CD14-positive monocyte (primary cell): ENCODE results near the gene KIAA0753. TPM values are rescaled to one million over a fixed set of nuclear protein-coding genes. Genes with fewer than 3 reads are reported as not detected.

Experiments used
- DNase-seq, 3 donors: peaks; one replicate each; pipeline ENCODE4 v3.0.0-alpha.2; 2011 to 2022
- H2AFZ ChIP-seq: 2 replicates; pipeline ENCODE4 v1.6.0; 2012; ENCODE audit warnings: mild to moderate bottlenecking, low read depth, low read length, inconsistent platforms; ENCODE audit not compliant: insufficient read depth, poor library complexity, severe bottlenecking
- H3K27ac ChIP-seq, 2 donors: 1 replicate in 1 of 2; 2 replicates in 1 of 2; pipeline ENCODE4 v1.5.1; 2012 to 2013; ENCODE audit warnings: low read length in 2 of 2, control low read depth in 1 of 2, inconsistent platforms in 1 of 2, low read depth in 1 of 2, mild to moderate bottlenecking in 1 of 2
- H3K27me3 ChIP-seq, 2 donors: one replicate each; pipeline versions ENCODE4 v1.6.0 to v1.6.1; 2011 to 2013; ENCODE audit warnings: low read length in 2 of 2; ENCODE audit not compliant: control insufficient read depth in 2 of 2, insufficient read depth in 2 of 2
- H3K36me3 ChIP-seq, 2 donors: replicated peaks in 1 of 2; 1 replicate in 1 of 2; 2 replicates in 1 of 2; pipeline versions ENCODE4 v1.5.1 to v1.6.1; 2012 to 2013; ENCODE audit warnings: low read length in 2 of 2, control low read depth in 1 of 2, inconsistent platforms in 1 of 2, mild to moderate bottlenecking in 1 of 2; ENCODE audit not compliant: insufficient read depth in 2 of 2, control insufficient read depth in 1 of 2
- H3K4me1 ChIP-seq, 2 donors: 1 replicate in 1 of 2; 2 replicates in 1 of 2; pipeline versions ENCODE4 v1.5.1 to v1.6.1; 2012 to 2013; ENCODE audit warnings: low read length in 2 of 2, control low read depth in 1 of 2, inconsistent platforms in 1 of 2, mild to moderate bottlenecking in 1 of 2, moderate library complexity in 1 of 2; ENCODE audit not compliant: insufficient read depth in 2 of 2, control insufficient read depth in 1 of 2
- H3K4me2 ChIP-seq: replicated peaks from 2 replicates; pipeline ENCODE3; 2012; ENCODE audit warnings: low read length, moderate library complexity, mild to moderate bottlenecking; ENCODE audit not compliant: poor library complexity, severe bottlenecking; ENCODE audit errors: extremely low read depth
- H3K4me3 ChIP-seq, 3 experiments: fragments of 200-600 bp in 1 of 3; sonication (generic) in 1 of 3; replicated peaks in 1 of 3; 1 replicate in 2 of 3; 2 replicates in 1 of 3; pipeline ENCODE4 v1.5.1; 2011 to 2013; ENCODE audit warnings: low read length in 3 of 3, mild to moderate bottlenecking in 3 of 3, control low read depth in 2 of 3, low read depth in 2 of 3, inconsistent platforms in 1 of 3, moderate library complexity in 1 of 3
- H3K79me2 ChIP-seq: 2 replicates; pipeline ENCODE4 v1.6.0; 2012; ENCODE audit warnings: mild to moderate bottlenecking, control low read depth, inconsistent platforms, low read length, moderate library complexity; ENCODE audit not compliant: insufficient read depth
- H3K9ac ChIP-seq: 2 replicates; pipeline ENCODE4 v1.6.0; 2017; ENCODE audit warnings: low read length, mild to moderate bottlenecking; ENCODE audit not compliant: insufficient read depth, poor library complexity, severe bottlenecking
- H3K9me3 ChIP-seq, 2 donors: replicated peaks in 1 of 2; 1 replicate in 1 of 2; 2 replicates in 1 of 2; pipeline versions ENCODE4 v1.5.1 to v1.6.1; 2012 to 2013; ENCODE audit warnings: low read length in 2 of 2, control low read depth in 1 of 2; ENCODE audit not compliant: control insufficient read depth in 1 of 2, insufficient read depth in 1 of 2
- H4K20me1 ChIP-seq: 2 replicates; pipeline ENCODE4 v1.6.0; 2012; ENCODE audit warnings: mild to moderate bottlenecking, low read length, control low read depth, moderate library complexity; ENCODE audit not compliant: insufficient read depth
- H3K27ac Mint-ChIP-seq, 7 donors: one replicate each; pipeline ENCODE4 v1.8.0; 2020; ENCODE audit warnings: mild to moderate bottlenecking in 7 of 7, mixed read lengths in 7 of 7, moderate library complexity in 6 of 7, inconsistent platforms in 2 of 7
- H3K27me3 Mint-ChIP-seq, 3 donors: one replicate each; pipeline ENCODE4 v1.8.0; 2021 to 2022; ENCODE audit warnings: low read depth in 3 of 3, mild to moderate bottlenecking in 3 of 3, mixed read lengths in 3 of 3, moderate library complexity in 3 of 3, inconsistent platforms in 1 of 3
- H3K36me3 Mint-ChIP-seq, 2 donors: one replicate each; pipeline ENCODE4 v1.8.0; 2020; ENCODE audit warnings: mixed read lengths in 2 of 2, inconsistent platforms in 1 of 2, mild to moderate bottlenecking in 1 of 2
- H3K4me1 Mint-ChIP-seq: one replicate; pipeline ENCODE4 v1.8.0; 2020; ENCODE audit warnings: mild to moderate bottlenecking, mixed read lengths
- H3K4me3 Mint-ChIP-seq, 2 donors: one replicate each; pipeline ENCODE4 v1.8.0; 2020; ENCODE audit warnings: mild to moderate bottlenecking in 2 of 2, mixed read lengths in 2 of 2, moderate library complexity in 1 of 2
- H3K9me3 Mint-ChIP-seq, 7 donors: one replicate each; pipeline ENCODE4 v1.8.0; 2020 to 2022; ENCODE audit warnings: mixed read lengths in 7 of 7, mild to moderate bottlenecking in 6 of 7, moderate library complexity in 6 of 7, inconsistent platforms in 2 of 7
- WGBS: methylation state at CpG from one replicate; pipeline ENCODE4 v1.1.5; 2013; ENCODE audit warnings: missing lambda C conversion rate; ENCODE audit not compliant: insufficient coverage; 5-methylcytosine and 5-hydroxymethylcytosine counted together
- intact Hi-C, 2 donors: fragments of 100-400 bp; cut with micrococcal nuclease; formaldehyde crosslinking; loops; one replicate each; pipeline versions ENCODE4 v1.15.0 to v1.15.1; 2023
- polyA plus RNA-seq, 3 donors: library from polyadenylated mRNA; depleted of rRNA in 1 of 3; unstranded in 2 of 3; stranded (reverse) in 1 of 3; fragments of 300-500 nt in 2 of 3; fragments of >200 nt in 1 of 3; fragmentation: Illumina TruSeq in 2 of 3; gene quantifications; 1 replicate in 2 of 3; 2 replicates in 1 of 3; pipeline ENCODE4 v1.2.3, GENCODE V29; 2012 to 2021
- TF ChIP-seq, protein P1 (sequence below): fragments of 200-600 bp; IDR thresholded peaks from one replicate; pipeline ENCODE4 v1.8.0; 2022; ENCODE audit warnings: antibody characterized with exemption, mild to moderate bottlenecking

Gene KIAA0753
- polyA plus RNA-seq, 3 donors: 1.7 to 6.6 (median 3.5) TPM

GRCh38 chr17:6633263-6633662 lies 7.2 kb downstream of the KIAA0753 start:
- H3K36me3 ChIP-seq: peaks cover 19 to 59% of the 10 kb centered on the region in 2 donors
- no peak overlapping the region for H3K4me3 ChIP-seq
- TF ChIP-seq, protein P1, sequence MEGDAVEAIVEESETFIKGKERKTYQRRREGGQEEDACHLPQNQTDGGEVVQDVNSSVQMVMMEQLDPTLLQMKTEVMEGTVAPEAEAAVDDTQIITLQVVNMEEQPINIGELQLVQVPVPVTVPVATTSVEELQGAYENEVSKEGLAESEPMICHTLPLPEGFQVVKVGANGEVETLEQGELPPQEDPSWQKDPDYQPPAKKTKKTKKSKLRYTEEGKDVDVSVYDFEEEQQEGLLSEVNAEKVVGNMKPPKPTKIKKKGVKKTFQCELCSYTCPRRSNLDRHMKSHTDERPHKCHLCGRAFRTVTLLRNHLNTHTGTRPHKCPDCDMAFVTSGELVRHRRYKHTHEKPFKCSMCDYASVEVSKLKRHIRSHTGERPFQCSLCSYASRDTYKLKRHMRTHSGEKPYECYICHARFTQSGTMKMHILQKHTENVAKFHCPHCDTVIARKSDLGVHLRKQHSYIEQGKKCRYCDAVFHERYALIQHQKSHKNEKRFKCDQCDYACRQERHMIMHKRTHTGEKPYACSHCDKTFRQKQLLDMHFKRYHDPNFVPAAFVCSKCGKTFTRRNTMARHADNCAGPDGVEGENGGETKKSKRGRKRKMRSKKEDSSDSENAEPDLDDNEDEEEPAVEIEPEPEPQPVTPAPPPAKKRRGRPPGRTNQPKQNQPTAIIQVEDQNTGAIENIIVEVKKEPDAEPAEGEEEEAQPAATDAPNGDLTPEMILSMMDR: no peak
- no peaks in the 10 kb centered on the region for H3K9me3 ChIP-seq
- no peak for DNase-seq
- H3K4me2 ChIP-seq: no peak overlapping the region
- H3K4me1 ChIP-seq: no peaks in the 10 kb centered on the region
- peaks cover 51 to 67% of the 10 kb centered on the region in 2 donors for H3K36me3 Mint-ChIP-seq
- H3K4me3 Mint-ChIP-seq: no peak overlapping the region
- H3K9me3 Mint-ChIP-seq: no peaks in the 10 kb centered on the region
- no peak overlapping the region for H3K9ac ChIP-seq
- H3K27me3 ChIP-seq: no peaks in the 10 kb centered on the region
- peaks cover 0 to 3% (median 0%) of the 10 kb centered on the region in 3 donors for H3K27me3 Mint-ChIP-seq
- H3K79me2 ChIP-seq: no peaks in the 10 kb centered on the region
- H3K27ac Mint-ChIP-seq: no peak overlapping the region
- no peaks in the 10 kb centered on the region for H4K20me1 ChIP-seq
- intact Hi-C loops: no loop called here
- WGBS: no CpG with 5 or more reads among the region's 3 CpGs
- H2AFZ ChIP-seq: no peak overlapping the region
- no peak overlapping the region for H3K27ac ChIP-seq
- H3K4me1 Mint-ChIP-seq: peaks cover 4% of the 10 kb centered on the region

DNA sequence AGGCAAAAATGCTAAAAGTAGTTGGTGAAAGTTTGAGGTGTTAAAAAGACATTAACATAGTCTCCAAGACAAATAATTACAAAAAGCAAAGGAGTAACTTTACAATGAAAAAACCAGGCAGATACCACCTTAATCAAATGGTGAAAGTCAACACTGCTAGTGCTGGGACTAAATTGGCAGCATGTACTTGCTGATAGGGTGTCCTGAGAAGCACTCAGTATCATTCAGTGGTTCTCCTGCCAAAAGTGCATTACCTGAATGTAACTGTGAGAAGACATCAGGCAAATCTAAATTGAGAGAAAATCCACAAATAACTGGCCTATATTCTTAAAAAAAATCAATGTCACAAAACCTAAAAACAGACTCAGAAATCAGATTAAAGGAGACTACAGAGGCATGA lies 8.0 kb downstream of the KIAA0753 start:
- no peak overlapping the region for H3K4me2 ChIP-seq
- no peak overlapping the region for H2AFZ ChIP-seq
- H4K20me1 ChIP-seq: no peaks in the 10 kb centered on the region
- H3K9ac ChIP-seq: no peak overlapping the region
- no peak overlapping the region for H3K4me3 ChIP-seq
- DNase-seq: no peak
- H3K4me1 ChIP-seq: no peaks in the 10 kb centered on the region
- H3K4me3 Mint-ChIP-seq: no peak overlapping the region
- H3K36me3 Mint-ChIP-seq: peaks cover 59 to 71% of the 10 kb centered on the region in 2 donors
- no peaks in the 10 kb centered on the region for H3K79me2 ChIP-seq
- intact Hi-C loops: no loop called here
- H3K9me3 Mint-ChIP-seq: no peaks in the 10 kb centered on the region
- H3K27ac Mint-ChIP-seq: no peak overlapping the region
- no peaks in the 10 kb centered on the region for H3K4me1 Mint-ChIP-seq
- H3K9me3 ChIP-seq: no peaks in the 10 kb centered on the region
- H3K27me3 Mint-ChIP-seq: no peaks in the 10 kb centered on the region
- TF ChIP-seq, protein P1: no peak
- H3K27ac ChIP-seq: no peak overlapping the region
- H3K27me3 ChIP-seq: no peaks in the 10 kb centered on the region
- peaks cover 23 to 66% of the 10 kb centered on the region in 2 donors for H3K36me3 ChIP-seq
